ENCODE data around the gene ZCCHC3. TPM values are rescaled to one million over a fixed set of nuclear protein-coding genes. Genes with fewer than 3 reads are reported as not detected.

ZCCHC3 gene
- total RNA-seq, 2 donors from 2014 or later: 39.5 to 46.1 TPM

DNA sequence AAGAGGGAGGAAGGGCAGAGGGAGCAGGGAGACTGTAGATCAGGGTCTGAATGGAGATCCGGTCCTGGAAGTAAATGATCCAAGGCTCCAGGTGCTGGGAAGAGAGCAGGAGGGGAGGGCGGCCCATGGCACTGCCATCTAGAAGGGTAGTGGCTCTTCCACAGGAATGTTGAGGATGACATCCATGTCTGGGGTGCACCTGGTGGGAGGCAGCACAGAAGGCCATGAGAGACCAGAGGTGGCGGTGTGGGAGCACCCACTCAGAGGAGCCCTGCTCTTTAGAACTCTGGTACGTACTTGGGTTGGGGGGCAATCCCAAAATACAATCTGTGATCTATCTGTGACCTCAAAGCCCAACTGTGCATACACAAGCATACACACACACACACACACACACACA lies 26.3 kb upstream of the ZCCHC3 start:
- WGBS, 2 experiments (ENCODE audit: insufficient coverage in 1 of 2, insufficient read length in 1 of 2): 94 to 95% methylated on average over 2 to 4 of the region's 4 CpGs
- H3K27ac Mint-ChIP-seq: no peak overlapping the region
- Histone ChIP-seq H3K9ac (ENCODE audit: extremely low read depth, low read length, poor library complexity, severe bottlenecking) (no peak overlapping the region), H3K4me3 (ENCODE audit: low read length) (no peak overlapping the region), H3K27ac (ENCODE audit: low read depth, low read length) (no peak overlapping the region), H3K9me3 (ENCODE audit: control insufficient read depth, low read length) (no peaks in the 10 kb centered on the region), H3K27me3 (ENCODE audit: control insufficient read depth, insufficient read depth, low read length, poor library complexity, severe bottlenecking) (peaks cover 4% of the 10 kb centered on the region), H3K4me1 (ENCODE audit: control insufficient read depth, insufficient read depth, low read length) (no peaks in the 10 kb centered on the region), H3K36me3 (ENCODE audit: control insufficient read depth, insufficient read depth, low read length) (peaks cover 10% of the 10 kb centered on the region)
- H3K27me3 Mint-ChIP-seq (ENCODE audit: insufficient read depth): peaks cover 22% of the 10 kb centered on the region
- H3K9me3 Mint-ChIP-seq: peaks cover 6% of the 10 kb centered on the region
- peak; percentile 13 for DNase-seq
- peaks cover 27% of the 10 kb centered on the region for H3K36me3 Mint-ChIP-seq (ENCODE audit: low read depth)
- H3K4me1 Mint-ChIP-seq: no peaks in the 10 kb centered on the region
- TF ChIP-seq, protein P1, sequence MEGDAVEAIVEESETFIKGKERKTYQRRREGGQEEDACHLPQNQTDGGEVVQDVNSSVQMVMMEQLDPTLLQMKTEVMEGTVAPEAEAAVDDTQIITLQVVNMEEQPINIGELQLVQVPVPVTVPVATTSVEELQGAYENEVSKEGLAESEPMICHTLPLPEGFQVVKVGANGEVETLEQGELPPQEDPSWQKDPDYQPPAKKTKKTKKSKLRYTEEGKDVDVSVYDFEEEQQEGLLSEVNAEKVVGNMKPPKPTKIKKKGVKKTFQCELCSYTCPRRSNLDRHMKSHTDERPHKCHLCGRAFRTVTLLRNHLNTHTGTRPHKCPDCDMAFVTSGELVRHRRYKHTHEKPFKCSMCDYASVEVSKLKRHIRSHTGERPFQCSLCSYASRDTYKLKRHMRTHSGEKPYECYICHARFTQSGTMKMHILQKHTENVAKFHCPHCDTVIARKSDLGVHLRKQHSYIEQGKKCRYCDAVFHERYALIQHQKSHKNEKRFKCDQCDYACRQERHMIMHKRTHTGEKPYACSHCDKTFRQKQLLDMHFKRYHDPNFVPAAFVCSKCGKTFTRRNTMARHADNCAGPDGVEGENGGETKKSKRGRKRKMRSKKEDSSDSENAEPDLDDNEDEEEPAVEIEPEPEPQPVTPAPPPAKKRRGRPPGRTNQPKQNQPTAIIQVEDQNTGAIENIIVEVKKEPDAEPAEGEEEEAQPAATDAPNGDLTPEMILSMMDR (conservative IDR thresholded peaks at IDR 0.05): no peak
- no peak overlapping the region for H3K4me3 Mint-ChIP-seq

DNA sequence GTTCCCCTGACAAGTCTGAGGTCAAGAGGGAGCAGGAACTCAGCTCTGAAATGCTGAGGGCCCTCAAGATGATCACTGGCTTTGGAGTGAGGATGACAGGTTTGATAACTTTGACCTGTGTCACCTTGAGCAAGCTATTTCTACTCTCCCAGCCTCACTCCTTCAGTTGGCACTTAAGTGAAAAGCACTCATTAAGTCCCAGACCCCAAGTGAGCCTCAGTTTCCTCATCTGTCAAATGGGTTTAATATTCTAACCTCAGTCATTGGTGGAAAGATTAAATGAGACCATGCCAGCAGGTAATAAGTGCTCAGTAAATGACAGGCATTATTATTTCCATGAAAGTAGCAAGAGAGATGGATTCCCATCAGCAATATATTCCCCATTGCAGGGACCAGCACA lies 25.8 kb upstream of the ZCCHC3 start:
- H3K27ac Mint-ChIP-seq: no peak overlapping the region
- no peaks in the 10 kb centered on the region for H3K9me3 ChIP-seq (ENCODE audit: control insufficient read depth, low read length)
- no peaks in the 10 kb centered on the region for H3K4me1 Mint-ChIP-seq
- H3K27me3 Mint-ChIP-seq (ENCODE audit: insufficient read depth): peaks cover 18% of the 10 kb centered on the region
- H3K4me3 Mint-ChIP-seq: no peak overlapping the region
- H3K4me3 ChIP-seq (ENCODE audit: low read length): no peak overlapping the region
- peaks cover 15% of the 10 kb centered on the region for H3K36me3 ChIP-seq (ENCODE audit: control insufficient read depth, insufficient read depth, low read length)
- peaks cover 3% of the 10 kb centered on the region for H3K9me3 Mint-ChIP-seq
- H3K27me3 ChIP-seq (ENCODE audit: control insufficient read depth, insufficient read depth, low read length, poor library complexity, severe bottlenecking): peaks cover 2% of the 10 kb centered on the region
- DNase-seq: no peak
- TF ChIP-seq, protein P1 (conservative IDR thresholded peaks at IDR 0.05): no peak
- no peak overlapping the region for H3K9ac ChIP-seq (ENCODE audit: extremely low read depth, low read length, poor library complexity, severe bottlenecking)
- no peaks in the 10 kb centered on the region for H3K4me1 ChIP-seq (ENCODE audit: control insufficient read depth, insufficient read depth, low read length)
- no peak overlapping the region for H3K27ac ChIP-seq (ENCODE audit: low read depth, low read length)
- H3K36me3 Mint-ChIP-seq (ENCODE audit: low read depth): peaks cover 31% of the 10 kb centered on the region

DNA sequence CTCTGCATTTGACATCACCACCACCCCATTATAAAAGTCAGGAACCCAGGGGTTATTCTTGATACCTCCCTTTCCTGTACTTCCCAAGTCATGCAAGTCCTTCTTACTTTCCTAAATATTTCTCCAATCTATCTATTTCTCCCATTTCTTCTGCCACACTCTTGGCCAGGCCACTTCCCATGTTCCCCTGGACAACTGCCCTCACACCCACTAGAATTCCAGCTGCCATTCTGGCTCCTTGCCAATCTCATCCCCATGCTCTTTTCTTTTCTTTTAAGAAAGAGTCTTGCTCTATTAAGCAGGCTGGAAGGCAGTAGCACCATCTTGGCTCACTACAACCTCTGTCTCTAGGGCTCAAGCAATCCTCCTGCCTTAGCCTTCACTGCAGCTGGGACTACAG lies 24.7 kb upstream of the ZCCHC3 start:
- no peaks in the 10 kb centered on the region for H3K27me3 ChIP-seq (ENCODE audit: control insufficient read depth, insufficient read depth, low read length, poor library complexity, severe bottlenecking)
- H3K27ac ChIP-seq (ENCODE audit: low read depth, low read length): no peak overlapping the region
- H3K27ac Mint-ChIP-seq: no peak overlapping the region
- H3K4me1 ChIP-seq (ENCODE audit: control insufficient read depth, insufficient read depth, low read length): no peaks in the 10 kb centered on the region
- peaks cover 25% of the 10 kb centered on the region for H3K36me3 ChIP-seq (ENCODE audit: control insufficient read depth, insufficient read depth, low read length)
- no peaks in the 10 kb centered on the region for H3K9me3 Mint-ChIP-seq
- H3K9ac ChIP-seq (ENCODE audit: extremely low read depth, low read length, poor library complexity, severe bottlenecking): no peak overlapping the region
- H3K4me3 ChIP-seq (ENCODE audit: low read length): no peak overlapping the region
- H3K27me3 Mint-ChIP-seq (ENCODE audit: insufficient read depth): peaks cover 9% of the 10 kb centered on the region
- DNase-seq: peak; percentile 3
- peaks cover 43% of the 10 kb centered on the region for H3K36me3 Mint-ChIP-seq (ENCODE audit: low read depth)
- H3K9me3 ChIP-seq (ENCODE audit: control insufficient read depth, low read length): no peaks in the 10 kb centered on the region
- no peaks in the 10 kb centered on the region for H3K4me1 Mint-ChIP-seq
- TF ChIP-seq, protein P1 (conservative IDR thresholded peaks at IDR 0.05): no peak
- no peak overlapping the region for H3K4me3 Mint-ChIP-seq
